Body of pancreas (tissue), 4 donors: ENCODE results near the gene AAGAB. TPM values are rescaled to one million over a fixed set of nuclear protein-coding genes. Genes with fewer than 3 reads are reported as not detected.

ENCODE experiments used
- ATAC-seq: fragments of 150-250 bp; one replicate; pipeline ENCODE4 v1.9.1; 2016
- DNase-seq, 4 donors: peaks; one replicate each; pipeline ENCODE4 v3.0.0-alpha.2; 2019
- H3K27ac ChIP-seq, 4 donors: fragments of 200-600 bp; sonication (generic); 1 replicate in 3 of 4; 2 replicates in 1 of 4; pipeline versions ENCODE4 v1.5.1 to v1.6.1; 2016 to 2019; ENCODE audit warnings: mild to moderate bottlenecking in 1 of 4, mixed read lengths in 1 of 4, moderate library complexity in 1 of 4
- H3K27me3 ChIP-seq, 2 donors: fragments of 200-600 bp; sonication (generic); one replicate each; pipeline ENCODE4 v1.6.0; 2016; ENCODE audit warnings: mild to moderate bottlenecking in 1 of 2
- H3K36me3 ChIP-seq, 2 donors: fragments of 200-600 bp; sonication (generic); replicated peaks in 1 of 2; 2 replicates each; pipeline ENCODE4 v1.5.1; 2016; ENCODE audit warnings: low read depth in 2 of 2; ENCODE audit not compliant: insufficient read depth in 1 of 2
- H3K4me1 ChIP-seq: fragments of 200-600 bp; sonication (generic); one replicate; pipeline ENCODE4 v1.6.0; 2016
- H3K4me3 ChIP-seq, 2 donors: fragments of 200-600 bp; sonication (generic); 1 replicate in 1 of 2; 2 replicates in 1 of 2; pipeline ENCODE4 v1.5.1; 2016 to 2019
- H3K9me3 ChIP-seq, 3 donors: fragments of 200-600 bp; sonication (generic); 1 replicate in 2 of 3; 2 replicates in 1 of 3; pipeline ENCODE4 v1.5.1; 2016
- CTCF ChIP-seq, 7 experiments: fragments of 450-650 bp in 4 of 7; fragments of 200-600 bp in 3 of 7; sonication (generic) in 3 of 7; IDR thresholded peaks; one replicate each; pipeline ENCODE4 v1.5.1; 2016 to 2019; ENCODE audit warnings: antibody characterized with exemption in 7 of 7
- POLR2A ChIP-seq, 3 donors: fragments of 450-650 bp; IDR thresholded peaks; one replicate each; pipeline ENCODE4 v1.6.1; 2016; ENCODE audit warnings: antibody characterized with exemption in 3 of 3, mild to moderate bottlenecking in 2 of 3
- WGBS, 2 donors: methylation state at CpG; one replicate each; pipeline ENCODE4 v1.1.5; 2017; 5-methylcytosine and 5-hydroxymethylcytosine counted together
- intact Hi-C: fragments of 100-400 bp; cut with DNase I; formaldehyde crosslinking; loops from one replicate; pipeline ENCODE4 v1.15.1; 2023
- total RNA-seq, 2 donors: library from RNA; depleted of rRNA; stranded (reverse); fragments of >200 nt; gene quantifications; one replicate each; pipeline ENCODE4 v1.1.0, GENCODE V29; 2016

AAGAB gene
- total RNA-seq, 2 donors from 2014 or later = 12.5 to 13.5 TPM

GRCh38 chr15:67276666-67277065 is 22.2 kb upstream of the AAGAB start:
- Histone ChIP-seq H3K27me3 (no peaks in the 10 kb centered on the region), H3K36me3 (no peaks in the 10 kb centered on the region), H3K27ac (no peak overlapping the region), H3K9me3 (no peaks in the 10 kb centered on the region), H3K4me3 (no peak overlapping the region), H3K4me1 (no peaks in the 10 kb centered on the region)
- intact Hi-C loops = no loop called here
- DNase-seq (no peak), ATAC-seq (no peak)
- WGBS, 2 donors = 73 to 92% methylated on average over 1 of the region's 1 CpG
- no peak for TF ChIP-seq POLR2A (IDR thresholded peaks at IDR 0.05)
- no peak for TF ChIP-seq CTCF (IDR thresholded peaks at IDR 0.05)

DNA sequence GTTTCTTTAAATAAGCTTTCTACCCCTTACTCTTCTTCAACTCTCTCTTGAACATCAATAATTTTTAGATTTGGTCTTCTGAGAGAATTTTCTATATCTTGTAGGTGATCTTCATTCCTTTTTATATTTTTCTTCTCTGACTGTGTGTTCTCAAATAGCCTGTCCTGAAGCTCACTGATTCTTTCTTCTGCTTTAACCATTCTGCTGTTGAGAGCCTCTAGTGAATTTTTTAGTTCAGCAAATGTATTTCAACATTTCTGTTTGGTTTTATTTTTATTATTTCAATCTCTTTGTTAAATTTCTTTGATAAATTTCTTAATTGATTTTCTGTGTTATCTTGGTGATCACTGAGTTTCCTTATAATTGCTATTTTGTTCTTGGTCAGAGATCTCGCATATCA is 19.8 kb upstream of the AAGAB start:
- ATAC-seq (no peak), DNase-seq (no peak)
- Histone ChIP-seq H3K4me1 (no peaks in the 10 kb centered on the region), H3K27ac (no peak overlapping the region), H3K27me3 (no peaks in the 10 kb centered on the region), H3K4me3 (no peak overlapping the region), H3K36me3 (no peaks in the 10 kb centered on the region), H3K9me3 (no peaks in the 10 kb centered on the region)
- intact Hi-C loops = no loop called here
- TF ChIP-seq POLR2A (IDR thresholded peaks at IDR 0.05) (no peak), CTCF (IDR thresholded peaks at IDR 0.05) (no peak)
- WGBS, 2 donors = 85 to 91% methylated on average over 1 of the region's 1 CpG

DNA sequence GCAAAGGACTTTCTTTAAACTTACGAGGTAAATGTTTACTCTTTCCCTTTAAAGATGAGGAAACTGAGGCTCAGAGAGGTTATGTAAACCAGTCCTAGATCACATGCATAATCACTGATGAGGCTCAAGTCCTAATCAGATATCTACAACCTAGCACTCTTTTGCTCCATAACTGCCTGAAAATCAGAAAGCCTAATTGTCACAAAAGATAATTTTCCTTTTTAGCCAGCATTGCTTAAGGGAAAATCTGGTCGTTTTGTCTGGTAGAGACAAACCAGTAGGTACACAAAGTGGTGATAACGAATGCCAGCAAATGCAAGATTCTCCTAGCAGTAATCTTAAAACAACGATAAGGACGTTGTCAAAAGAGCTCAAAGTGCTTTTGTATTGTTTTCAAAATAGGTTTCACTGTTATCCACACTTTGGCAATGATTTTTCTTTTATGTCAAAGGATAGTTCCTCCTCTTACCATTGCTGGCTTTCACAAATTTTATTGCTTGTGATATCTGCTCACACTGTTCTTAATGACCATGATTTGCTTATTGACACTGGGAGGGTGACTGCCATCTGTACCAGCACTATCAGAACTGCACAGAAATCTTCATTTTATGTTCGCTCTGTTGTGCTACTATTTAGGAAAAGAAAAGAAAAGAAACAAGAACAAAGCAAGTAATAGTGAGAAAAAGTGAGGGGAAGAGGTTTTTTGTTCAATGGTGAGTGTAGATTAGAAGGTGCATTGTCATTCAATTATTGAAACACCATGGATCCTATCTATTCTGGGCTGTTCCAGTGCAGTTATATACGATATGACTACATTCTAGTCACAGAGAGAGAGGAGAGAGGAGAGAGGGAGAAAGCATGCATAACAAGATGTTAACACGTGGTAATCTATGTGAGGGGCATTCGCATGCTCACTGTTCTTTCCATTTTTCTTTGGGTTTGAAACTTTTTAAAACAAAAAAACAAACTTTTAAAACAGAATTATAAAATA is 13.8 kb upstream of the AAGAB start:
- no peaks in the 10 kb centered on the region for H3K27me3 ChIP-seq
- no peak overlapping the region for H3K27ac ChIP-seq
- DNase-seq (no peak), ATAC-seq (no peak)
- no peaks in the 10 kb centered on the region for H3K4me1 ChIP-seq
- 60% methylated on average over 9 of the region's 9 CpGs for WGBS, 2 donors
- no peaks in the 10 kb centered on the region for H3K36me3 ChIP-seq
- no peak overlapping the region for H3K4me3 ChIP-seq
- no peak for TF ChIP-seq POLR2A (IDR thresholded peaks at IDR 0.05)
- no peak for TF ChIP-seq CTCF (IDR thresholded peaks at IDR 0.05)
- no peaks in the 10 kb centered on the region for H3K9me3 ChIP-seq
- intact Hi-C loops = no loop called here

- intact Hi-C loops = no loop called here
- DNase-seq (no peak), ATAC-seq (no peak)
- H3K9me3 ChIP-seq = no peaks in the 10 kb centered on the region
- H3K27ac ChIP-seq = no peak overlapping the region
- WGBS, 2 donors = 64 to 73% methylated on average over 3 of the region's 3 CpGs
- H3K4me3 ChIP-seq = no peak overlapping the region
- H3K36me3 ChIP-seq = no peaks in the 10 kb centered on the region
- no peak for TF ChIP-seq POLR2A (IDR thresholded peaks at IDR 0.05)
- TF ChIP-seq CTCF (IDR thresholded peaks at IDR 0.05) = no peak
- no peaks in the 10 kb centered on the region for H3K4me1 ChIP-seq
- no peaks in the 10 kb centered on the region for H3K27me3 ChIP-seq
Measured at GRCh38 chr15:67267440-67267839, 13.0 kb upstream of the AAGAB start.

- Histone ChIP-seq H3K36me3 (no peaks in the 10 kb centered on the region), H3K9me3 (no peaks in the 10 kb centered on the region), H3K27ac (no peak overlapping the region), H3K4me1 (no peaks in the 10 kb centered on the region), H3K4me3 (no peak overlapping the region), H3K27me3 (no peaks in the 10 kb centered on the region)
- intact Hi-C loops = no loop called here
- no peak for DNase-seq
- TF ChIP-seq POLR2A (IDR thresholded peaks at IDR 0.05) = no peak
- TF ChIP-seq CTCF (IDR thresholded peaks at IDR 0.05) = no peak
- no peak for ATAC-seq
- 92 to 93% methylated on average over 6 of the region's 6 CpGs for WGBS, 2 donors
Measured at GRCh38 chr15:67266870-67267269, 12.4 kb upstream of the AAGAB start.
